WERI-Rb-1 (cell line): Measurements from ENCODE around the gene CFAP251.

Source experiments
- DNase-seq: peaks from one replicate; pipeline ENCODE4 v3.0.0-alpha.2; 2020
- H3K27ac ChIP-seq: fragments of 250-450 bp; sonication (Bioruptor Pico); 2 replicates; pipeline ENCODE4 v1.5.1; 2020; ENCODE audit warnings: mild to moderate bottlenecking, moderate library complexity
- H3K27me3 ChIP-seq: fragments of 250-450 bp; sonication (Bioruptor Pico); 2 replicates; pipeline ENCODE4 v1.5.1; 2021; ENCODE audit warnings: mild to moderate bottlenecking, low read depth, moderate library complexity; ENCODE audit not compliant: insufficient read depth, severe bottlenecking
- H3K36me3 ChIP-seq: fragments of 250-450 bp; sonication (Bioruptor Pico); 2 replicates; pipeline ENCODE4 v1.5.1; 2020; ENCODE audit warnings: mild to moderate bottlenecking, moderate library complexity
- H3K4me3 ChIP-seq: 2 replicates; pipeline ENCODE4 v1.5.1; 2011; ENCODE audit warnings: low read depth, mild to moderate bottlenecking, control low read depth, low read length
- H3K9me3 ChIP-seq: fragments of 250-450 bp; sonication (Bioruptor Pico); 2 replicates; pipeline ENCODE4 v1.5.1; 2021; ENCODE audit warnings: mild to moderate bottlenecking, moderate library complexity; ENCODE audit not compliant: severe bottlenecking
- CTCF ChIP-seq: IDR thresholded peaks from 2 replicates; pipeline ENCODE4 v1.5.1; 2011; ENCODE audit warnings: low read depth, mild to moderate bottlenecking, control low read depth, inconsistent platforms, low read length

Gene CFAP251

DNA sequence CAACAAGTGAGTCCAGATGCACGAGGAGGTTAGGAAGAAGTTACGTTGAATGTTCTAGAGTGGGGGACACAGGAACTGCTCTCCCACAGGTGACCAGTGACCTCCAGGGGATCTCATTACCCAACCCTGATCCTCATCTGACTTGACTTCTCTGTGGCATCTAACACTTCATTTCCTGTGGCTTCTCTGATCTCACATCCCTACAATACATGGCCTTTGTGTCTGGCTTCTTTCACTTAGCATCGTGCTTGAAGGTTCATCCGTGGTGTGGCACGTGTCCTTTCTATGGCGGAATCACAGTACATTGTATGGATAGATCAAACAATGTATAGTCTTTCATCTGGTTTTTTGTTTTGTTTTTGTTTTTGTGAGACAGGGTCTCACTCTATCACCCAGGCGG lies 19.3 kb downstream of the CFAP251 start:
- no peak for DNase-seq
- Histone ChIP-seq H3K27me3 (no peaks in the 10 kb centered on the region), H3K4me3 (no peak overlapping the region), H3K36me3 (no peaks in the 10 kb centered on the region), H3K27ac (no peak overlapping the region), H3K9me3 (peaks cover 2% of the 10 kb centered on the region)
- TF ChIP-seq CTCF, result no peak

DNA sequence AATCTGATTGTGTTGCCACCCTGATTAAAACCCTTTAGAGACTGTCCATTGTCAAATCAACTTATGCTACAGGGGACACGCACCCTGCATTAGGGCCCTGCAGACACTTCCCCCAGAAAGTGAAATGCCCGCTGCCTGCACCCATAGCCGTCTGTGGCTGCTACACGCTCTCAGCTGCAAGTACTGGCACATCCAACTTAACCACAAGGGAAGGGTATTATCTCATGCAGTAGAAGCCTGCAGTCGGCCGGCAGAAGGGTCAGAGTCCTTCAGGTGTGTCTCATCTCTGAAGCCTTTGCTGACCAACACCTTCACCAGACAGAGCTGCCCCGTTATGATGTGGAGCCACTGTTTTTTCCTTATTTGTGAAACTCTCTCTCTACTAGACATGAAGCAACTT lies 20.8 kb downstream of the CFAP251 start:
- Histone ChIP-seq H3K4me3 (no peak overlapping the region), H3K27me3 (no peaks in the 10 kb centered on the region), H3K9me3 (peaks cover 2% of the 10 kb centered on the region), H3K36me3 (no peaks in the 10 kb centered on the region), H3K27ac (no peak overlapping the region)
- no peak for DNase-seq
- TF ChIP-seq CTCF, result no peak

- H3K9me3 ChIP-seq, result peaks cover 2% of the 10 kb centered on the region
- TF ChIP-seq CTCF, result no peak
- H3K4me3 ChIP-seq, result no peak overlapping the region
- no peak for DNase-seq
- no peak overlapping the region for H3K27ac ChIP-seq
- H3K27me3 ChIP-seq, result no peaks in the 10 kb centered on the region
- H3K36me3 ChIP-seq, result no peaks in the 10 kb centered on the region
Observed at GRCh38 chr12:121939992-121940766, 21.8 kb downstream of the CFAP251 start.

GRCh38 chr12:121942145-121942718 lies 23.8 kb downstream of the CFAP251 start:
- Histone ChIP-seq H3K27ac (no peak overlapping the region), H3K27me3 (no peaks in the 10 kb centered on the region)
- no peak for DNase-seq

DNA sequence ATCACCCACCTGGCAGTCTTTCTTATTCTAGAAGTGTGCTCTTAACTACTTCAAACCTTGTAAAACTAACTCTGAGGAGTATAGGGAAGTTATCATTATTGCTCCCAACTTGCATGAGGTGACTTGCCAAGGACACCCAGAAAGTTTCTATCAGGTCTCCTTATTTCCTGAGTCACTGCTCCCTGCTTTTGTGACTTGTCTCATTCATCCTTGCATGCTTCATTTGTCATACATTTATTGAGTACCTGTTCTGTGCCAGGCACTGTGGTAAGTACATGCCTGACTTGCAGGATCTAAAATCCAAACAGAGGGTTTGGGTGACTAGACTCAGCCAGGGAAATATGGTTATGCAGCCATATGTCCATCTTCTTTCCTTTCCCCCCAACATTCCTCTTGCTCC lies 25.5 kb downstream of the CFAP251 start:
- Histone ChIP-seq H3K36me3 (no peaks in the 10 kb centered on the region), H3K27ac (no peak overlapping the region), H3K27me3 (no peaks in the 10 kb centered on the region), H3K4me3 (no peak overlapping the region), H3K9me3 (no peaks in the 10 kb centered on the region)
- TF ChIP-seq CTCF, result no peak
- no peak for DNase-seq

More at GRCh38 chr12:121942145-121942718, 23.8 kb downstream of the CFAP251 start:
- TF ChIP-seq CTCF, result no peak
- Histone ChIP-seq H3K9me3 (peaks cover 2% of the 10 kb centered on the region), H3K36me3 (no peaks in the 10 kb centered on the region), H3K4me3 (no peak overlapping the region)
